AG04450 (cell line): ENCODE results near the gene CACNA1E. TPM values are rescaled to one million over a fixed set of nuclear protein-coding genes. Genes with fewer than 3 reads are reported as not detected.

Source experiments
- CTCF ChIA-PET: fragments of 300-600, 350-600 bp; formaldehyde crosslinking; extraction: SDS; loops from one replicate; lab custom pipeline; 2022; ENCODE audit warnings: antibody characterized with exemption, inconsistent platforms; lab: Charles Lee
- POLR2A ChIA-PET: fragments of 350-600 bp; formaldehyde crosslinking; extraction: SDS; loops from one replicate; lab custom pipeline; 2021; ENCODE audit warnings: antibody characterized with exemption, inconsistent platforms; lab: Yijun Ruan, JAX
- DNase-seq: peaks from one replicate; pipeline ENCODE4 v3.0.0-alpha.2; 2011; ENCODE audit warnings: low read depth, low spot score
- H3K27ac ChIP-seq: one replicate; pipeline ENCODE4 v1.5.1; 2012; ENCODE audit warnings: low read depth, low read length, control low read depth
- H3K27me3 ChIP-seq: one replicate; pipeline ENCODE4 v1.6.0; 2012; ENCODE audit warnings: low read length; ENCODE audit not compliant: control insufficient read depth, insufficient read depth
- H3K4me3 ChIP-seq: 2 replicates; pipeline ENCODE4 v1.5.1; 2011; ENCODE audit warnings: mild to moderate bottlenecking, low read depth, low read length, control low read depth
- H3K9me3 ChIP-seq: 2 replicates; pipeline ENCODE4 v1.5.1; 2012; ENCODE audit warnings: low read length; ENCODE audit not compliant: control insufficient read depth, insufficient read depth
- polyA plus RNA-seq: library from polyadenylated mRNA; depleted of rRNA; stranded (reverse); fragments of >200 nt; gene quantifications from 2 replicates; pipeline ENCODE4 v1.2.3, GENCODE V29; 2011
- TF ChIP-seq, protein P1 (sequence below): IDR thresholded peaks from 2 replicates; pipeline ENCODE4 v1.5.1; 2011; ENCODE audit warnings: low read depth, low read length, control low read depth, inconsistent platforms

The CACNA1E gene
- polyA plus RNA-seq, 1 experiment: not detected

DNA sequence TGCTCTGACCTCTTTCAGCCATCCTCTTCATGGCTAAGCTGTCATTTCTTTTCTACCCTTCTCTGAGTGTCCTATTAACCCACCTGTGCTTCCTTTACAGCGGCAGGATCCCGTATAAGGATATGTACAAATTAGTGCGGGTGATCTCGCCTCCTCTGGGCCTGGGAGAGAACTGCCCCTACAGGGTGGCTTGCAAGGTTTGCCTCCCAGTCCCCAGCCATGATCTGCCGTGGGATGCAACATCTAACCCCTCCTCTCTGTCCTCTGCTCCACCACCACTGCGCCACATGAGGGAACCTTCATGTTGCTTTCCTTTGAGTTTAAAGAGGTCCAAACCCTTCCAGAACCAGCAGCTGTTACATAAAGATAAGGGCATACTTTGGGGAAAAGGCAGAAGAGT lies 296.0 kb downstream of the CACNA1E start:
- peaks cover 14% of the 10 kb centered on the region for H3K9me3 ChIP-seq
- H3K27ac ChIP-seq: no peak overlapping the region
- TF ChIP-seq, protein P1, sequence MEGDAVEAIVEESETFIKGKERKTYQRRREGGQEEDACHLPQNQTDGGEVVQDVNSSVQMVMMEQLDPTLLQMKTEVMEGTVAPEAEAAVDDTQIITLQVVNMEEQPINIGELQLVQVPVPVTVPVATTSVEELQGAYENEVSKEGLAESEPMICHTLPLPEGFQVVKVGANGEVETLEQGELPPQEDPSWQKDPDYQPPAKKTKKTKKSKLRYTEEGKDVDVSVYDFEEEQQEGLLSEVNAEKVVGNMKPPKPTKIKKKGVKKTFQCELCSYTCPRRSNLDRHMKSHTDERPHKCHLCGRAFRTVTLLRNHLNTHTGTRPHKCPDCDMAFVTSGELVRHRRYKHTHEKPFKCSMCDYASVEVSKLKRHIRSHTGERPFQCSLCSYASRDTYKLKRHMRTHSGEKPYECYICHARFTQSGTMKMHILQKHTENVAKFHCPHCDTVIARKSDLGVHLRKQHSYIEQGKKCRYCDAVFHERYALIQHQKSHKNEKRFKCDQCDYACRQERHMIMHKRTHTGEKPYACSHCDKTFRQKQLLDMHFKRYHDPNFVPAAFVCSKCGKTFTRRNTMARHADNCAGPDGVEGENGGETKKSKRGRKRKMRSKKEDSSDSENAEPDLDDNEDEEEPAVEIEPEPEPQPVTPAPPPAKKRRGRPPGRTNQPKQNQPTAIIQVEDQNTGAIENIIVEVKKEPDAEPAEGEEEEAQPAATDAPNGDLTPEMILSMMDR: no peak
- H3K4me3 ChIP-seq: no peak overlapping the region
- no peak for DNase-seq
- ChIA-PET POLR2A (no interaction called here), CTCF (no interaction called here)
- H3K27me3 ChIP-seq: no peaks in the 10 kb centered on the region

DNA sequence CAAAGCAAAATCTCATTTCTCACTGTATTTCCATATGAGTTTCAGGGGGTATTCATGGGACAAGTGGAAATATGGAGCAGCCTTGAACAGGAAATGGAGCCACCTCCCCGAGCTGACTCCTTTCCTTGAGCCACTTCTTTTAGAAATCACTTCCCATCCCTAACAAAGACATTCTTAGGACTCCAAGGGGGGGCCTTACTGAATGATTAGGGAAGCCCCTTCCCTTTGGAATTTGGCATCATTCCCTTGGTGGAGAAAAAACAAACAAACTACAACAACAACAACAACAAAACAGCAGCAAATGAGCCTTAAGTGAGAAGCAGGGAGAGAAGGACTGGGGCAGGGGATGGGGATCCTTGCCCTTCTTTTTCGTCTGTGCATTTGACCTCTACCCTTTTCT lies 299.9 kb downstream of the CACNA1E start:
- Histone ChIP-seq H3K27ac (no peak overlapping the region), H3K27me3 (no peaks in the 10 kb centered on the region), H3K9me3 (peaks cover 11% of the 10 kb centered on the region), H3K4me3 (no peak overlapping the region)
- TF ChIP-seq, protein P1: no peak
- ChIA-PET POLR2A (no interaction called here), CTCF (no interaction called here)
- DNase-seq: no peak

DNA sequence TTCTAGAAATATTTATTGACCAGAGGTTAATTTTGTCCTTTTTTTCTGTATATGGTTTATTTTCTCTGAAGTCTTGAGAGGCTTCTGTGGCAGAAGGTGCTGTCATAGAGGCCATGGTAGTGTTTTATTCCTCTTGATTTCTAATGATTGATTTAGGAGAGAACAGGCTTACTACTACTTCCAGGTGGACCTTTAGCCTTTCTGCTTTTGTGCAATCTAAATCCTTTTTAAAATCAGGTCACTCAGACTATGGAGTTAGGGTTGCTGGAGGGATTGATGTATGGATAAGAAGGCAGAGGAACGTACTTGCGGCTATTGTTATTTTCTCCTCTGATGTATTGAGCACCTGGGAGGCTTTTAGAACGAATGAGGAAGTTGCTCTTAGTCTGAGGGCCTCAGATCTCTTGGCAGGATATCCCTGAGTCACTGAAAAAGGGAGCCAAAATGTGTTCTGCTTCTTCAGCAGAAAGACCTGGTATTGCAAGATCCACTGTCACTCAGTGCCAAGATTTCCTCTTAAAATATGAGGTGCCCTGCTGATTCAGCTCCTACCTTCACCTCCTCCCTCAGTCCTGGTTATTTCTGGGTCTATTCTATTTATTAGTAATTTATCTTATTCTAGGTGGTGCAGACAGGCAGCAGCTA lies 300.8 kb downstream of the CACNA1E start:
- POLR2A ChIA-PET: interaction anchor here (0.6 kb wide), 1 partner anchor 314 kb away, joined by 3 read pairs; no protein-coding TSS in a partner anchor
- H3K27ac ChIP-seq: no peak overlapping the region
- CTCF ChIA-PET: no interaction called here

DNA sequence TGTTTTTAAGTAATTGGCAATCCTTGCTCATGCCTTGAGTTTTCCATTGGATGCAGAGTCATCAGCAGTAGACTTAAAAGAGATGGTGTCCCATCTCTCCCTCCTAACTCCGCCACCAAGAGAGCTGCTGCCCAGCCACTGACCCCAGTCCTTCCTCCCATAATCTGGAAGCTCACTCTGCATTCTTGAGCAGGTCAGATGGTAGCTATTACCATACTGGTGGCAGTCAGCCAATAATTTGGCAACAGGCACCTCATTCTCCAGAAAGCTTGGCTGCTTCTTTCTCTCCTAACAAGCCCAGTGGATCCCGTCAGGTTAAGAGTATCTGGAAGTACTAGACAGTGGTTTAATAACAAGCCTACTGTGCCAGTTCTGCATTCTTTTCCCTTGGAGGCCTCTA lies 306.1 kb downstream of the CACNA1E start:
- ChIA-PET CTCF (no interaction called here), POLR2A (no interaction called here)
- peaks cover 9% of the 10 kb centered on the region for H3K9me3 ChIP-seq
- no peak for DNase-seq
- no peak overlapping the region for H3K27ac ChIP-seq
- TF ChIP-seq, protein P1: no peak
- no peaks in the 10 kb centered on the region for H3K27me3 ChIP-seq
- no peak overlapping the region for H3K4me3 ChIP-seq

More for the DNA sequence above, 300.8 kb downstream of the CACNA1E start:
- no peak for DNase-seq
- TF ChIP-seq, protein P1: no peak
- H3K9me3 ChIP-seq: peaks cover 11% of the 10 kb centered on the region
- no peak overlapping the region for H3K4me3 ChIP-seq
- no peaks in the 10 kb centered on the region for H3K27me3 ChIP-seq

DNA sequence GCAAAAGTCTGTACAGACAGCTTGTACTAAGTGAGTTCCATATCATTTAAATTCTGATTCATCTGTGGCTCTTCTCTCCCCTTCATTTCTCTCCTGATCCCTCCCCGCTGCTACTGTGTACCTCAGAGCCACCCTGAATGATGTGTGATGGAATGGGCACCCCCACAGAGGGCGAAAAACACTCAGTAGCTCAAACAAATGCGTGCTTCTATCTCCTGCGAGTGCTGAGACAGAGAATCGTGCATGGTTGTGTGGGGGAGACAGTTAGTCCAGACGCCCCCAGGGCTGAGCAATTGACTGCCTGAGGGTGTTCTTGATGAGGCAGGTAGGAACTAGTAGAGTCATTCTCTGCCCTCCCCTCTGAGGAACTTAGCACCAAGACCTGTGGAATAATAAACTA lies 308.4 kb downstream of the CACNA1E start:
- H3K27me3 ChIP-seq: no peaks in the 10 kb centered on the region
- DNase-seq: no peak
- POLR2A ChIA-PET: no interaction called here
- TF ChIP-seq, protein P1: no peak
- CTCF ChIA-PET: no interaction called here
- H3K4me3 ChIP-seq: no peak overlapping the region
- H3K27ac ChIP-seq: no peak overlapping the region
- peaks cover 11% of the 10 kb centered on the region for H3K9me3 ChIP-seq
